ENCODE data around the gene KRTAP20-1. TPM values are rescaled to one million over a fixed set of nuclear protein-coding genes. Genes with fewer than 3 reads are reported as not detected.

The KRTAP20-1 gene
- total and polyA plus RNA-seq, 2 donors from 2014 or later: not detected

DNA sequence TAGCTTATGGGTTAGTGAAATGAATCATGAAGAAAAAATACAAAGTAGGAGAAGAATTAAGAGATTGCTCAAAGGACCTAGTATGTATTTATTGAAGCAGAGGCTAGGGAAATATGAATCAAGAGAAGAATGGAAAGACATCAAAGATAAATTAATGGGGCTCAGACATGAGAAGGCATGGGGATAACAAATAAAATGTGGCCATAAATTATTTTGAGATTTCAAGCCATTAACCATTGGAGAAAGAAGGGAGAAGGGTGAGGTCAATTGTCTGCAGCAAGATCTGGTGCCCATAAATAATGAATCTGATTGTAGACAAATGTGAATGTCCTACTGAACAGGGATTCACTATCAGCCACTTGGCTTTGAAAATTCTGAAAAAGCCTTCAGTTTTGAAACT is 36.7 kb downstream of the KRTAP20-1 start:
- no peaks in the 10 kb centered on the region for H3K36me3 ChIP-seq (ENCODE audit: control insufficient read depth in 2 of 3, insufficient read depth in 3 of 3, low read length in 3 of 3)
- TF ChIP-seq, protein P1, sequence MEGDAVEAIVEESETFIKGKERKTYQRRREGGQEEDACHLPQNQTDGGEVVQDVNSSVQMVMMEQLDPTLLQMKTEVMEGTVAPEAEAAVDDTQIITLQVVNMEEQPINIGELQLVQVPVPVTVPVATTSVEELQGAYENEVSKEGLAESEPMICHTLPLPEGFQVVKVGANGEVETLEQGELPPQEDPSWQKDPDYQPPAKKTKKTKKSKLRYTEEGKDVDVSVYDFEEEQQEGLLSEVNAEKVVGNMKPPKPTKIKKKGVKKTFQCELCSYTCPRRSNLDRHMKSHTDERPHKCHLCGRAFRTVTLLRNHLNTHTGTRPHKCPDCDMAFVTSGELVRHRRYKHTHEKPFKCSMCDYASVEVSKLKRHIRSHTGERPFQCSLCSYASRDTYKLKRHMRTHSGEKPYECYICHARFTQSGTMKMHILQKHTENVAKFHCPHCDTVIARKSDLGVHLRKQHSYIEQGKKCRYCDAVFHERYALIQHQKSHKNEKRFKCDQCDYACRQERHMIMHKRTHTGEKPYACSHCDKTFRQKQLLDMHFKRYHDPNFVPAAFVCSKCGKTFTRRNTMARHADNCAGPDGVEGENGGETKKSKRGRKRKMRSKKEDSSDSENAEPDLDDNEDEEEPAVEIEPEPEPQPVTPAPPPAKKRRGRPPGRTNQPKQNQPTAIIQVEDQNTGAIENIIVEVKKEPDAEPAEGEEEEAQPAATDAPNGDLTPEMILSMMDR (IDR thresholded peaks at IDR 0.05; ENCODE audit: borderline replicate concordance, extremely low read depth, insufficient read depth): no peak
- H3K4me3 ChIP-seq (ENCODE audit: low read length in 3 of 3): no peak overlapping the region
- no peaks in the 10 kb centered on the region for H3K9me3 ChIP-seq (ENCODE audit: control insufficient read depth in 2 of 3, insufficient read depth in 1 of 3, low read length in 3 of 3)
- intact Hi-C loops (cut with DNase I): no loop called here
- no peaks in the 10 kb centered on the region for H3K27me3 ChIP-seq (ENCODE audit: control insufficient read depth, insufficient read depth, low read length)
- no peak overlapping the region for H3K9ac ChIP-seq (ENCODE audit: low read length in 3 of 3)
- H3K27ac ChIP-seq (ENCODE audit: low read depth in 2 of 2, low read length in 2 of 2): no peak overlapping the region
- H3K4me1 ChIP-seq (ENCODE audit: control insufficient read depth in 2 of 3, insufficient read depth in 2 of 3, low read depth in 1 of 3, low read length in 3 of 3): no peaks in the 10 kb centered on the region
- FAIRE-seq (no peak), DNase-seq (no peak)

Other genes starting within 250 kb of the KRTAP20-1 start
- gene KRTAP13-2, start 244.2 kb upstream of the KRTAP20-1 start, total RNA-seq: not detected
- not detected for gene KRTAP13-2, start 244.2 kb upstream of the KRTAP20-1 start, polyA plus RNA-seq (ENCODE audit: insufficient read depth, low read depth, low replicate concordance)
- not detected for gene KRTAP13-1, start 220.4 kb upstream of the KRTAP20-1 start, total RNA-seq
- gene KRTAP13-1, start 220.4 kb upstream of the KRTAP20-1 start, polyA plus RNA-seq (ENCODE audit: insufficient read depth, low read depth, low replicate concordance): not detected
- gene KRTAP13-3, start 190.5 kb upstream of the KRTAP20-1 start, total RNA-seq: not detected
- gene KRTAP13-3, start 190.5 kb upstream of the KRTAP20-1 start, polyA plus RNA-seq (ENCODE audit: insufficient read depth, low read depth, low replicate concordance): not detected
- not detected for gene KRTAP13-4, start 186.2 kb upstream of the KRTAP20-1 start, total RNA-seq
- gene KRTAP13-4, start 186.2 kb upstream of the KRTAP20-1 start, polyA plus RNA-seq (ENCODE audit: insufficient read depth, low read depth, low replicate concordance): not detected
- gene KRTAP15-1, start 176.2 kb upstream of the KRTAP20-1 start, total RNA-seq: not detected
- not detected for gene KRTAP15-1, start 176.2 kb upstream of the KRTAP20-1 start, polyA plus RNA-seq (ENCODE audit: insufficient read depth, low read depth, low replicate concordance)
- gene KRTAP19-1, start 136.1 kb upstream of the KRTAP20-1 start, total RNA-seq: not detected
- not detected for gene KRTAP19-1, start 136.1 kb upstream of the KRTAP20-1 start, polyA plus RNA-seq (ENCODE audit: insufficient read depth, low read depth, low replicate concordance)
- not detected for gene KRTAP19-2, start 129.0 kb upstream of the KRTAP20-1 start, total RNA-seq
- gene KRTAP19-2, start 129.0 kb upstream of the KRTAP20-1 start, polyA plus RNA-seq (ENCODE audit: insufficient read depth, low read depth, low replicate concordance): not detected
- not detected for gene KRTAP19-3, start 124.4 kb upstream of the KRTAP20-1 start, total RNA-seq
- gene KRTAP19-3, start 124.4 kb upstream of the KRTAP20-1 start, polyA plus RNA-seq (ENCODE audit: insufficient read depth, low read depth, low replicate concordance): not detected
- gene KRTAP19-4, start 119.3 kb upstream of the KRTAP20-1 start, total RNA-seq: not detected
- not detected for gene KRTAP19-4, start 119.3 kb upstream of the KRTAP20-1 start, polyA plus RNA-seq (ENCODE audit: insufficient read depth, low read depth, low replicate concordance)
- not detected for gene KRTAP19-5, start 114.3 kb upstream of the KRTAP20-1 start, total RNA-seq
- gene KRTAP19-5, start 114.3 kb upstream of the KRTAP20-1 start, polyA plus RNA-seq (ENCODE audit: insufficient read depth, low read depth, low replicate concordance): not detected
- gene KRTAP19-6, start 74.6 kb upstream of the KRTAP20-1 start, total RNA-seq: not detected
- not detected for gene KRTAP19-6, start 74.6 kb upstream of the KRTAP20-1 start, polyA plus RNA-seq (ENCODE audit: insufficient read depth, low read depth, low replicate concordance)
- not detected for gene KRTAP19-7, start 55.1 kb upstream of the KRTAP20-1 start, total RNA-seq
- gene KRTAP19-7, start 55.1 kb upstream of the KRTAP20-1 start, polyA plus RNA-seq (ENCODE audit: insufficient read depth, low read depth, low replicate concordance): not detected
- gene KRTAP22-2, start 26.0 kb upstream of the KRTAP20-1 start, total RNA-seq: not detected
- gene KRTAP22-2, start 26.0 kb upstream of the KRTAP20-1 start, polyA plus RNA-seq (ENCODE audit: insufficient read depth, low read depth, low replicate concordance): not detected
- gene KRTAP6-3, start 24.0 kb upstream of the KRTAP20-1 start, total RNA-seq: not detected
- not detected for gene KRTAP6-3, start 24.0 kb upstream of the KRTAP20-1 start, polyA plus RNA-seq (ENCODE audit: insufficient read depth, low read depth, low replicate concordance)
- gene KRTAP6-2, start 17.5 kb upstream of the KRTAP20-1 start, total RNA-seq: not detected
- gene KRTAP6-2, start 17.5 kb upstream of the KRTAP20-1 start, polyA plus RNA-seq (ENCODE audit: insufficient read depth, low read depth, low replicate concordance): not detected
- not detected for gene KRTAP22-1, start 15.3 kb upstream of the KRTAP20-1 start, total RNA-seq
- gene KRTAP22-1, start 15.3 kb upstream of the KRTAP20-1 start, polyA plus RNA-seq (ENCODE audit: insufficient read depth, low read depth, low replicate concordance): not detected
- not detected for gene KRTAP6-1, start 2.5 kb upstream of the KRTAP20-1 start, total RNA-seq
- gene KRTAP6-1, start 2.5 kb upstream of the KRTAP20-1 start, polyA plus RNA-seq (ENCODE audit: insufficient read depth, low read depth, low replicate concordance): not detected
- gene KRTAP20-4, start 4.2 kb downstream of the KRTAP20-1 start, total RNA-seq: not detected
- not detected for gene KRTAP20-4, start 4.2 kb downstream of the KRTAP20-1 start, polyA plus RNA-seq (ENCODE audit: insufficient read depth, low read depth, low replicate concordance)
- gene KRTAP20-2, start 18.8 kb downstream of the KRTAP20-1 start, total RNA-seq: not detected
- gene KRTAP20-2, start 18.8 kb downstream of the KRTAP20-1 start, polyA plus RNA-seq (ENCODE audit: insufficient read depth, low read depth, low replicate concordance): not detected
- gene KRTAP20-3, start 26.4 kb downstream of the KRTAP20-1 start, total RNA-seq: not detected
- gene KRTAP20-3, start 26.4 kb downstream of the KRTAP20-1 start, polyA plus RNA-seq (ENCODE audit: insufficient read depth, low read depth, low replicate concordance): not detected
- not detected for gene KRTAP21-3, start 102.4 kb downstream of the KRTAP20-1 start, total RNA-seq
- gene KRTAP21-3, start 102.4 kb downstream of the KRTAP20-1 start, polyA plus RNA-seq (ENCODE audit: insufficient read depth, low read depth, low replicate concordance): not detected
- not detected for gene KRTAP21-2, start 130.8 kb downstream of the KRTAP20-1 start, total RNA-seq
- not detected for gene KRTAP21-2, start 130.8 kb downstream of the KRTAP20-1 start, polyA plus RNA-seq (ENCODE audit: insufficient read depth, low read depth, low replicate concordance)
- not detected for gene KRTAP21-1, start 139.0 kb downstream of the KRTAP20-1 start, total RNA-seq
- not detected for gene KRTAP21-1, start 139.0 kb downstream of the KRTAP20-1 start, polyA plus RNA-seq (ENCODE audit: insufficient read depth, low read depth, low replicate concordance)
- gene KRTAP8-1, start 196.8 kb downstream of the KRTAP20-1 start, total RNA-seq: not detected
- not detected for gene KRTAP8-1, start 196.8 kb downstream of the KRTAP20-1 start, polyA plus RNA-seq (ENCODE audit: insufficient read depth, low read depth, low replicate concordance)
- not detected for gene KRTAP7-1, start 213.3 kb downstream of the KRTAP20-1 start, total RNA-seq
- not detected for gene KRTAP7-1, start 213.3 kb downstream of the KRTAP20-1 start, polyA plus RNA-seq (ENCODE audit: insufficient read depth, low read depth, low replicate concordance)

Measured in kidney (tissue), 14 donors.